Adipose tissue (tissue), 3 donors: ENCODE measurements around the gene CLIP1. TPM values are rescaled to one million over a fixed set of nuclear protein-coding genes. Genes with fewer than 3 reads are reported as not detected.
"Not testable (repeated sequence)": the region's sequence is repeated elsewhere in the genome, so short reads cannot be mapped to it uniquely, and the experiment has no call there.

Experiments used
- H3K27ac ChIP-seq: one replicate; pipeline ENCODE4 v1.5.1; 2013; ENCODE audit warnings: low read depth, low read length
- WGBS, 3 donors: extraction: QIAGEN DNeasy Blood & Tissue Kit; methylation state at CpG; one replicate each; pipeline ENCODE4 v1.1.7; 2013; 5-methylcytosine and 5-hydroxymethylcytosine counted together
- polyA plus RNA-seq, 3 donors: library from polyadenylated mRNA; stranded (reverse); fragments of 200-250 nt; gene quantifications; one replicate each; pipeline ENCODE4 v1.2.3, GENCODE V29; 2013
- donor health status: healthy with polysubstance abuse.
- donor health status: Bipolar disorder and iron deficiency.
- donor health status: healthy.

CLIP1 gene
- polyA plus RNA-seq, 3 donors: 11.9 to 29.0 (median 26.0) TPM

DNA sequence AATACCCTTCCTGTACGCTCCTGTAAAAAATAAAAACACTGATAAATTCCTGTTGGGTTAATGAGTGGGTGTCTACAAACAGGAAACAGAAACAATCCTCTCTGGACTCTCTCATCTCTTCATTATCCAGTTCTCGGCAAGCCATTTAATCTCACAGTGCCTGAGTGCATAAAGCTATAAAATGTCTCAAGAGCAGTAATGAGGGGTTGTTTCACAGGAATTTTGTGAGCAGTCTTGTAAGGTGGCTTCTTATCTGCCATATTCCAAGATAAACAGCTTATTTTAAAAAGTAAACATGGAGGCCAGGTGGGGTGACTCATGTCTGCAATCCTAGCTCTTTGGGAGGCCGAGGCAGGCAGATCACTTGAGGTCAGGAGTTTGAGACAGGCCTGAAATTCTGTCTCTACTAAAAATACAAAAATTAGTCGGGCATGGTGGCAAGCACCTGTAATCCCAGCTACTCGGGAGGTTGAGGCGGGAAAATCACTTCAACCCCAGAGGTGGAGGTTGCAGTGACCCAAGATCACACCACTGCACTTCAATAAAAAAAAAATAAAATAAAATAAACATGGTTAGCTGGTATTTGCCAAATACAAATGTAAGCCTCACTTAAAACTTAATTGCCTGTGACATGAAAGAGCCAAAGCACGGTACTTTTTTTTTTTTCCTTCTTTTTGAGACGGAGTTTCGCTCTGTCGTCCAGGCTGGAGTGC, 54.0 kb downstream of the CLIP1 start:
- WGBS, 3 donors: 66 to 75% (median 74%) methylated on average over 10 of the region's 10 CpGs
- H3K27ac ChIP-seq: no peak overlapping the region

DNA sequence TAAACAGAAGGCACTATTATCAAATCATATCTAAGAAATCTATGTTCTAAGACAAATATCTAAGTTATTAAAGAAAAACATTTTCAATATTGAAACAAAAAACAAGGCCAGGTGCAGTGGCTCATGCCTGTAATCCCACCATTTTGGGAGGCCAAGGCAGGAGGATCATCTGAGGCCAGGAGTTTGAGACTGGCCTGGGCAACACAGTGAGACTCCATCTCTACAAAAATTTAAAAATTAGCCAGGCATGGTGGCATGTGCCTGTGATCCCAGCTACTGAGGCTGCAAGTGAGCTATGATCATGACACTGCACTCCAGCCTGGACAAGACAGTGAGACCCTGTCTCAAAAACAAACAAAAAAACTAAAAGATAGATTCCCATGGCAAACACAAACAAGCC, 54.8 kb downstream of the CLIP1 start:
- not testable (repeated sequence) for H3K27ac ChIP-seq

DNA sequence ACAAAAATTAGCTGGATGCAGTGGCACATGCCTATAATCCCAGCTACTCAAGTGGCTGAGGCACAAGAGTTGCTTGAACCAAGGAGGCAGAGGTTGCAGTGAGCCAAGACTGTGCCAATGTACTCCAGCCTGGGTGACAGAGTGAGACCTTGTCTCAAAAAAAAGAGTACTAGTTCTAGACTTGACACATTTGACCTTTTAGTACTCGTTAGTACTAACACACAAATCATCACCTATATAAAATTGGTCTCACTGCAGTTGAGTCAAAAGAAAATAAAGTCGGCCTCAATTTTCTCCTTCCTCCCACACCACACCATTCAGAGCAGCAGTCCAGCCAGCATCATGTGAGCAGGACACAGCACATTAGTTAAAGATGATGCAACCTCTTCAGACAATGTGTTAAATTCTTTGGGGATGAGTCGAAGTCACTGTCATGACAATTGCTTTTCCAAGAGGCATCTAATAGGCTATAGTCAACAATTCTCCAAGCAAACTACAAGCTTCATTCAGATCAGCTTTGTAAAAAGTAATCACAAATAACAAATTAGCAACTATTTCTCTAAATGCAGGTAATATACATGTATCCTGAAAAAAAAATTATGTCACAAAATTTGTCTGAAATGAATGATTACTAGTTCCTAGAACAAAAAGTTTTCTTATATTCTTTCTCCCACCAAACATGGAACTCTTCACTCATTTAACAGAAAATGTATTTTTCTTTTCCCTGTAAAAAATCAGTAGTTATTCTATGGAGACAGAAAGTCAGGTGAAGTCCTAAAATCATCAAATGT, 55.6 kb downstream of the CLIP1 start:
- H3K27ac ChIP-seq: no peak overlapping the region
- WGBS, 3 donors: 49 to 69% (median 50%) methylated on average over 3 of the region's 3 CpGs

DNA sequence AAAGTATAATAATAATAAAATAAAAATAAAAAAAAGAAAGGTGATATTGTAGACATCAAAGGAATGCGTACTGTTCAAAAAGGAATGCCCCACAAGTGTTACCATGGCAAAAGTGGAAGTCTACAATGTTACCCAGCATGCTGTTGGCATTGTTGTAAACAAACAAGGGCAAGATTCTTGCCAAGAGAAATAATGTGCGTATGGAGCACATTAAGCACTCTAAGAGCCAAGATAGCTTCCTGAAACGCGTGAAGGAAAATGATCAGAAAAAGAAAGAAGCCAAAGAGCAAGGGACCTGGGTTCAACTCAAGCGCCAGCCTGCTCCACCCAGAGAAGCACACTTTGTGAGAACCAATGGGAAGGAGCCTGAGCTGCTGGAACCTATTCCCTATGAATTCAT, 57.2 kb downstream of the CLIP1 start:
- 66 to 78% (median 76%) methylated on average over 5 of the region's 5 CpGs for WGBS, 3 donors
- not testable (repeated sequence) for H3K27ac ChIP-seq

DNA sequence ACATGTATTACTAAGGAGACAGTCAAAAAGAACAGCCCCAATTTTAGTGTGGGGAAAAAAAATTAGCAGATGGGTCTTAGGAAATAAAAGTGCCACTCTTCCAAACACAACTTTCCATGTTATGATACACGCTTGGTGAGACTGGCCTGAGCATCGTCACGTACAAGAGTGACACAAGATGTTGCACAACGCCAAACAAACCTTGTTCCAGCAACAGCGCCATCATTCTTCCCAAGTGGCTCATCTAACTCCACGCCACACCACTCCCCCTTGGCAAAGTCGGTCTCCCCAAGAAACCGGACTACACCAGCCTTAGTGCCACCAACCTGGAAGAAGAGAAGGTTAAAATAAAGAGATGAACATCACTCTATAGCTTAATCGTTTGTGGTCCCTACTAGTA, 58.7 kb downstream of the CLIP1 start:
- 79 to 96% (median 85%) methylated on average over 9 of the region's 9 CpGs for WGBS, 3 donors

DNA sequence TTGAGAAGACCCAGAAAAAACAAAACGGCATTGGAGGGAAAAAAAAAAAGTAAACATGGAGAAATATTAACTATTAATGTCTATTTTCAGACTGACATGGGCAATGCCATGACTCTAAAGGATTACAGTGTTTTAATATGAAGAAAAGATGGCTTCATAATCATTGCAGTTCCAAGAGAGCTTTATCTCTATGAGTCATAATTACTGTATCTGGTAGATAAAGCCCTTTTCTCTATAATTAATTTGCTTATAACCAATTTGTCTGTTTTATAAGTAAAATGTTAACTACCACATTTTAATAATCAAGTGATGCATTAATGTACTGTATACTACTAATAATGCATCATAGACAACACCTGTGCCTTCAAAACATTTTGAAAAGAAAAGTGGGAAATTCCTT, 59.7 kb downstream of the CLIP1 start:
- no peak overlapping the region for H3K27ac ChIP-seq
- 53 to 90% (median 86%) methylated on average over 1 of the region's 1 CpG for WGBS, 3 donors

More for the DNA sequence above, 58.7 kb downstream of the CLIP1 start:
- no peak overlapping the region for H3K27ac ChIP-seq

DNA sequence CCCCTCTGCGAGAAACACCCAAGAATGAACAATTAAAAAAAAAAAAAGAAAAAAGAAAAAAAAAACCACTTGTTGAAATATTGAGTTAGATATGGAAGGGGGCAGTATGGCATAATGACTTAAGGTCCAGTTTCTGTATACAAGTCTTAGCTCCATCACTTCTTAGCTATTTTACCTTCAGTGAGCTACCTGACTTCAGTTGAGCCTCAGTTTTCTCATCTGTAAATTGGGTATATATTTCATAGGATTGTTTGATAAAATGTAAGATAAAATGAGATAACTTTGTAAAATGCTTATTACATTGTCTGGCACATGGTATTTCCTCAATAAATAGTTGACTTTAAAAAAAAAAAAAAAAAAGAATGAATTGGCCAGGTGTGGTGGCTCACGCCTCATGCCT, 64.1 kb downstream of the CLIP1 start:
- WGBS, 3 donors: 95 to 100% (median 99%) methylated on average over 2 of the region's 2 CpGs
- not testable (repeated sequence) for H3K27ac ChIP-seq

DNA sequence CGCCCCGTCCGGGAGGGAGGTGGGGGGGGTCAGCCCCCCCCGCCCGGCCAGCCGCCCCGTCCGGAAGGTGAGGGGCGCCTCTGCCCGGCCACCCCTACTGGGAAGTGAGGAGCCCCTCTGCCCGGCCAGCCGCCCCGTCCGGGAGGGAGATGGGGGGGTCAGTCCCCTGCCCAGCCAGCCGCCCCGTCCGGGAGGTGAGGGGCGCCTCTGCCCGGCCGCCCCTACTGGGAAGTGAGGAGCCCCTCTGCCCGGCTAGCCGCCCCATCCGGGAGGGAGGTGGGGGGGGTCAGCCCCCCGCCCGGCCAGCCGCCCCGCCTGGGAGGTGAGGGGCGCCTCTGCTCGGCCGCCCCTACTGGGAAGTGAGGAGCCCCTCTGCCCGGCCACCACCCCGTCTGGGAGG, 64.9 kb downstream of the CLIP1 start:
- not testable (repeated sequence) for H3K27ac ChIP-seq
- WGBS, 3 donors: 97 to 98% (median 98%) methylated on average over 10 to 26 of the region's 32 CpGs

DNA sequence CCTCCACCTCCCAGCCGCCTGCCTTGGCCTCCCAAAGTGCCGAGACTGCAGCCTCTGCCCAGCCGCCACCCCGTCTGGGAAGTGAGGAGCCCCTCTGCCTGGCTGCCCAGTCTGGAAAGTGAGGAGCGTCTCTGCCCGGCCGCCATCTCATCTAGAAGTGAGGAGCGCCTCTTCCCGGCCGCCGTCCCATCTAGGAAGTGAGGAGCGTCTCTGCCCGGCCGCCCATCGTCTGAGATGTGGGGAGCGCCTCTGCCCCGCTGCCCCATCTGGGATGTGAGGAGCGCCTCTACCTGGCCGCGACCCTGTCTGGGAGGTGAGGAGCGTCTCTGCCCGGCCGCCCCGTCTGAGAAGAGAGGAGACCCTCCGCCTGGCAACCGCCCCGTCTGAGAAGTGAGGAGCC, 65.5 kb downstream of the CLIP1 start:
- H3K27ac ChIP-seq: not testable (repeated sequence)
- 95 to 96% (median 96%) methylated on average over 20 to 23 of the region's 27 CpGs for WGBS, 3 donors

DNA sequence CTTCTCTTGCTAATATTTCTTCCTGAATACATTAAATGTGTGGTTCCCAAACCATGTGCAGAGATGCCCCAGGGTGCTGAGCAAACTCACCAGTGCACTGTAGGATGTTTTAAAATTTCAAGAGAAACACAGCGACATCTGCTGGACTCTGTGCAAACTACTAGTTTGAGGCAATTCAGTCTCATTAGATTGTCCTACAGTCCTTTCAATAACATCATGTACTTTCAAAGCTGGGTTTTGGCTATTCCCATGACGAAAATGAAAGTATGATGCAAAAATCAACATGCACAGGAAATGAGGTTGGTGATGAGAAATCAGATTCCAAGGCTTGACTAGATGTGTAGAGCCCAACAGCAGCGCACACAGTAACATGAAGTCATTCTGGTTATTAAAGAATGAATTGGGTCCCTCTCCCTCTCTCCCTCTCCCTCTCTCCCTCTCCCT, 66.3 kb downstream of the CLIP1 start:
- 38 to 47% (median 39%) methylated on average over 3 of the region's 3 CpGs for WGBS, 3 donors
- H3K27ac ChIP-seq: no peak overlapping the region

DNA sequence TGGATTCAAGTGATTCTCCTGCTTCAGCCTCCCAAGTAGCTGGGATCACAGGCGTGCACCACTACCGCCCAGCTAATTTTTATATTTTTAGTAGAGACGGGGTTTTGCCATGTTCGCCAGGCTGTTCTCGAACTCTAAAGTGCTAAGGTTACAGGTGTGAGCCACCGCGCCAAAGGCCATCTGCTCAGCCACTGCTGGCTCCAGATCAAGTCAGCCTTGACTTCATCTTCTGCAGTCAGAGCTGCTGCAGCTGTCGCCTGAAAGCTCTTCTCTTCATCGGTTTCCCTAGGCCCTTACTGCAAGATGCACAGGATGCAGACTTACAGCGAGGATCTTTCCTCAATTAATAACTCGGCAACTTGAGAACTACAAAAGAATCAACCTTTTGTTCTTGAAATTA, 66.8 kb downstream of the CLIP1 start:
- no peak overlapping the region for H3K27ac ChIP-seq

DNA sequence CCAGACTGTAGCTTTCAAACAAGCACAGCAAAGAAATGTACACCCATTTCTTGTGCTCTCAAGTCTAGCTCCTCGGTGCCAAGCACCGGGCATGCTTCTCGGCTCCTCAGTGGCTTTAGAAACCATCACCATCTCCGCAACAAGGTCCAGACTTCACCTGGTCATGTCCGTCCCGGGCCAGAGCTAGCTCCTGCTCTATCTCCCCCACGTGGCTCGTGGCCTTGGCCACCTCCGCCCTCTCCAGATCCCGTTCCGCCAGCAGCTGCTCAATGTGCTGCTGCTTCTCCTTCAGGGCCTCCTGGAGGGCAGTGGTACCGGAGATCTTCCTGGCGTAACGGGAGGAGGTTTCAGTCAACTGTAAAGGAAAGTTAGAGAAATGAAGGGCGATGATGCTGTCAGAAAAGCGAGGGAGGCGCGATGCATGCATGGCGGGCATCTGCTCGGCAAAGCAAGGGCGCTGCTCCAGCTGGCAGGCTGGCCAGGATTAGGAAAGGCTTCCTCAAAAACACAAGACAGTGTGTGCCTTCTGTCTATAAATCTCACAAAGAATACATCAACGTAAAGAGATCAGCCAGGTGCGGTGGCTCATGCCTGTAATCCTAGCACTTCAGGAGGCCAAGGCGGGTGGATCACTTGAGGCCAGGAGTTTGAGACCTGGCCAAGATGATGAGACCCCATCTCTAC, 67.4 kb downstream of the CLIP1 start:
- 86 to 95% (median 95%) methylated on average over 24 of the region's 24 CpGs for WGBS, 3 donors
- no peak overlapping the region for H3K27ac ChIP-seq

More for the DNA sequence above, 66.8 kb downstream of the CLIP1 start:
- 85 to 88% (median 88%) methylated on average over 11 of the region's 11 CpGs for WGBS, 3 donors

DNA sequence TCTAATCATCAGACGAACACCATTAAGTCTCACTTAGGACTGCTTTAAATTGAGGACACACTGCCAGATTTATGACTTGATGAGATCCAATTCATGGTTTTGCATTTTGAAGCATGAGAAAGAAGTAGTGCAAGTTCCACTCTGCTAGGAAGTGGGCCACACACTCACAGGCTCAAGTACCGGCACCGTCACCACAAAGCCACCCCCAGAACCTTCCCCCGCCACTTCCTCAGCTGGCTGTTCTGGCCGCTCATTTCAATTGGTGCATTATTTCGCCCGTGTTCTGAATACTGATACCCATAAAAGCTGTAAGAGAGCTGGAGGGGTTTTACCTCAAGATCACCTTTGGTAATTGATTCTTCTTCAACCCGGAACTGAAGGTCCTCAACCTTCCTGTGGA, 70.1 kb downstream of the CLIP1 start:
- no peak overlapping the region for H3K27ac ChIP-seq
- WGBS, 3 donors: 79 to 94% (median 84%) methylated on average over 8 of the region's 8 CpGs

DNA sequence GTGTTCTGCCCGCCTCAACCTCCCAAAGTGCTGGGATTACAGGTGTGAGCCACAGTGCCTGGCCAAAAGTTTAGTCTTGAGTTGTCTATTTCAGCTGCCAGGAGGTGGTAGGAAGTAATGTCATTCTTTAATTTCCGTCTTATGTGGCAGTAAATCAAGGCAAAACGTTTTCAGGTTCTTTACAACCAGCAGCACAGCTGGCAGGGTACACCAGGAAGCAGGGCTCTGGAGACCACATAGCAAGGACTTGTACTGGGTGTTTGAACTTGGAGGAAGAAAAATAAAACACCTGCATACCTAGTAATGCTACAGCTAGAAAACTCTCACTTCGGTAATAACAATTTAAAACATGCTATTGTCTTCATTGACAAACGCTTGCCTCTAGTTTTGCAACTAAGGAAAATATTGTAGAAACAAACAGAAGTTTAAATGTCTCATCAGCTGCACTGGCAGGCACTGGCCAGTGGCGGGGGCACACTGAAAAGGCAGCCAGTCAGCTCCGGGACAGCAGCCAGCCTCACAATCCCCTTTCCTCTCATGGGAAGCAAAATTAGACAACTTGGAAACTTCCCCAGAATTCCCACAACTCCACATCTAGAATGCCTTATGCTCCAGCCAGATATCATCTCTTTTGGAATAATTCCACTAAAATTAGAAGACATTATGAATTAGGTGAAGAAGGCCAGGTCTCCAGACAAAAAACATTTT, 72.2 kb downstream of the CLIP1 start:
- no peak overlapping the region for H3K27ac ChIP-seq
- WGBS, 3 donors: 44 to 70% (median 56%) methylated on average over 7 of the region's 7 CpGs

DNA sequence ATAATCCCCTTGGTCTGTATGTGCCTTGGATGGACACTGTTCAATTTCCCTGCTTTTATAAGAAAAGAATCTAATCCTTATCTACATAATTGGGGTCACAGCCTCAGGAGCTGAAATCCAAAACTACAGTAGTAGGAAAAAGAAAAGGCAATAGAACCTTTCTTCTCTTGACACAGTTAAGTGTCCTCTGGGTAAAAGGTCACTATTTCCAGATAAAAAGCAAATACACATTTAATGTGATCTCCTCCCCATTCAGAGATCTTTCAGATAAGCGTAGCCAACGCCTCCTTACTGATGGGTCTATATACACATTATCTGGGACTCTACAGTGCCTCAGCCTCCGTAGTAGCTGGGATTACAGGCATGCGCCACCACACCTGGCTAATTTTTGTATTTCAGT, 73.4 kb downstream of the CLIP1 start:
- 92 to 95% (median 94%) methylated on average over 4 of the region's 4 CpGs for WGBS, 3 donors
- H3K27ac ChIP-seq: no peak overlapping the region

DNA sequence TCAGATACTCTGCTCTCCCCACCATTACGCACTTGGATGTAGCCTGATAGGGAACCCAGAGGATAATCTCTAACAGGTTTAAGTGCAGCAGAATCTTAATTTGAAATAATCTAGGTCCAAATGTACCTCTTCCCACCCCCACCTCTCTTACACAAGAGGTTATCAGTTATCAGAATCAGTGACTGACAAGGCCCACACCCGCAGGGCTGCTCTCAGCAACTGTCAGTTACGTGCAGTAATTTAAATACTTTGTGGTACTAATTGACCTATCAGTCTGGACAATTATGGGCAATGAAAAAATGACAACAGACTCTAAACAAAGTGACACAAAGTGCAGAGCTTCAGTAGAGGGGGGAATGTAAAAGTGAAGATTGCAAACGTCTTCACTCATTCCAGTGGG, 74.0 kb downstream of the CLIP1 start:
- WGBS, 3 donors: 87 to 95% (median 94%) methylated on average over 4 of the region's 4 CpGs
- no peak overlapping the region for H3K27ac ChIP-seq

DNA sequence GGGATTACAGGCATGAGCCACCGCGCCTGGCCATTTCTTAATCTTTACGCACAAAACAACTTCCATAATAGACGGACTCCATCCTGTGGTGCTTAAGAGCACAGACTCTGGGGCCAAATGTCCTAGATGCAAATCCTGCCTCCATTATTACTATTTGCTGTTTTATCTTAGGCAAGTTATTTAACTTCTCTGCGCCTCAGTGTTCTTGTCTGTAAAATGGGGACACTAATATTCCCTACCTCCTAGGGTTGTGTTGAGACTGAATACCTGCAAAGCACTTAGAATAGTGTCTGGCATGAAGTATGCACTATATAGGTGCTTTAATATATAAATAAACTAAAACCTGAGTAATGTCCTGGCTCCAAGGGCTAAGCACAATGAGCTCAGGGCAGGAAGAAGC, 76.4 kb downstream of the CLIP1 start:
- no peak overlapping the region for H3K27ac ChIP-seq
- WGBS, 3 donors: 98 to 100% (median 99%) methylated on average over 5 of the region's 5 CpGs

DNA sequence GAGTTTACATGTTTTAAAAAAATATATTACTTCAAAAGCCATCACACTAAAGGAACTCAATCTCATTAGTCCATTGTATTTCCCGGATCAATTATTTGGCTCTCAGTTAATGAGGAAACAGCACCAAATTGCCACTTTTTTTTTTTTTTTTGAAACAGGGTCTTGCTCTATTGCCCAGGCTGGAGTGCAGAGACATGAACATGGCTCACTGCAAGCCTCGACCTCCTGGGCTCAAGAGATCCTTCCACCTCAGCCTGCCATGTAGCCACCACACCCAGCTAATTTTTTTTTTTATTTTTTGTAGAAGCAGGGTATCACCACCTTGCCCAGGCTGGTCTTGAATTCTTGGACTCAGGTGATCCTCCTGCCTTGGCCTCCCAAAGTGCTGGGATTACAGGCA, 77.4 kb downstream of the CLIP1 start:
- WGBS, 3 donors: 87 to 94% (median 90%) methylated on average over 2 of the region's 2 CpGs
- no peak overlapping the region for H3K27ac ChIP-seq
